DOHH2 (cell line): Measurements from ENCODE around the gene ZFR.

ENCODE experiments used
- CTCF ChIP-seq: fragments of 200-600 bp; sonication (generic); IDR thresholded peaks from one replicate; pipeline ENCODE4 v1.5.1; 2014; ENCODE audit warnings: antibody characterized with exemption, mild to moderate bottlenecking, low read depth, low read length; ENCODE audit not compliant: poor library complexity, severe bottlenecking
- EZH2phosphoT487 ChIP-seq: fragments of 200-600 bp; sonication (generic); IDR thresholded peaks from 2 replicates; pipeline ENCODE4 v1.6.1; 2017; ENCODE audit warnings: borderline replicate concordance, mild to moderate bottlenecking, antibody characterized with exemption, low read length, moderate library complexity, mixed read lengths

DNA sequence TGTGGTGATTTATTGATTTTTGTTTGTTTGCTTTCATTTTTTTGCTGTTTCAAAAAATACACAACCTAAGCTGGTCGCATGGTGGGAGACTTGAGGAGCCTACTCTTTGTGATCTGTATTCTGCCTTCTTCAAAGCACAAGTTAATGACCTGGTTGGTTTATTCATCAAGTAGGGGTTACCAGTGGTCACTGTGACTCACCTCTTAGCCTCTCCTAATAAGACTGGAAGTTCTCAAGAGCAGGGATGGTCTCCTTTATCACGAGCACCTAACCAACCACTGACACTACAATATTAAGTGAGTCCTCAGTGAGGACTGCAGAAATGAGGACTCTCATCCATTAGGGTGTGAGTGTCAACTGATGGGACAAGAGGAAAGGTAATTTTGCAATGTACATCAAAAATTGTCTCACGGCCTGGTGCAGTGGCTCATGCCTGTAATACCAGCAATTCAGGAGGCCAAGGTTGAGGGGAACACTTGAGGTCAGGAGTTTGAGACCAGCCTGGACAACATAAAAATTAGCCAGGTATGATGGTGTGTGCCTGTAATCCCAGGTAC lies 118.2 kb downstream of the ZFR start:
- TF ChIP-seq CTCF (no peak), EZH2phosphoT487 (no peak)
